AG04449 (cell line): ENCODE measurements around the gene SFXN1.
"Not testable (repeated sequence)": the region's sequence is repeated elsewhere in the genome, so short reads cannot be mapped to it uniquely, and the experiment has no call there.

Experiments
- CTCF ChIA-PET: fragments of 350-600 bp; formaldehyde crosslinking; extraction: SDS; loops from one replicate; lab custom pipeline; 2021; ENCODE audit warnings: antibody characterized with exemption; lab: Yijun Ruan, JAX
- POLR2A ChIA-PET: fragments of 400-600, 350-600 bp; formaldehyde crosslinking; extraction: SDS; loops from one replicate; lab custom pipeline; 2020; ENCODE audit warnings: antibody characterized with exemption, inconsistent platforms; lab: Yijun Ruan, JAX
- DNase-seq: peaks from one replicate; pipeline ENCODE4 v3.0.0-alpha.2; 2010; ENCODE audit warnings: low read depth, low spot score
- H3K4me3 ChIP-seq: 2 replicates; pipeline ENCODE4 v1.5.1; 2011; ENCODE audit warnings: low read depth, mild to moderate bottlenecking, control low read depth, low read length
- TF ChIP-seq, protein P1 (sequence below): IDR thresholded peaks from one replicate; pipeline ENCODE4 v1.5.1; 2011; ENCODE audit warnings: mild to moderate bottlenecking, moderate library complexity, low read length, control low read depth, inconsistent platforms; ENCODE audit not compliant: insufficient read depth; ENCODE audit errors: missing control alignments

Gene SFXN1

DNA sequence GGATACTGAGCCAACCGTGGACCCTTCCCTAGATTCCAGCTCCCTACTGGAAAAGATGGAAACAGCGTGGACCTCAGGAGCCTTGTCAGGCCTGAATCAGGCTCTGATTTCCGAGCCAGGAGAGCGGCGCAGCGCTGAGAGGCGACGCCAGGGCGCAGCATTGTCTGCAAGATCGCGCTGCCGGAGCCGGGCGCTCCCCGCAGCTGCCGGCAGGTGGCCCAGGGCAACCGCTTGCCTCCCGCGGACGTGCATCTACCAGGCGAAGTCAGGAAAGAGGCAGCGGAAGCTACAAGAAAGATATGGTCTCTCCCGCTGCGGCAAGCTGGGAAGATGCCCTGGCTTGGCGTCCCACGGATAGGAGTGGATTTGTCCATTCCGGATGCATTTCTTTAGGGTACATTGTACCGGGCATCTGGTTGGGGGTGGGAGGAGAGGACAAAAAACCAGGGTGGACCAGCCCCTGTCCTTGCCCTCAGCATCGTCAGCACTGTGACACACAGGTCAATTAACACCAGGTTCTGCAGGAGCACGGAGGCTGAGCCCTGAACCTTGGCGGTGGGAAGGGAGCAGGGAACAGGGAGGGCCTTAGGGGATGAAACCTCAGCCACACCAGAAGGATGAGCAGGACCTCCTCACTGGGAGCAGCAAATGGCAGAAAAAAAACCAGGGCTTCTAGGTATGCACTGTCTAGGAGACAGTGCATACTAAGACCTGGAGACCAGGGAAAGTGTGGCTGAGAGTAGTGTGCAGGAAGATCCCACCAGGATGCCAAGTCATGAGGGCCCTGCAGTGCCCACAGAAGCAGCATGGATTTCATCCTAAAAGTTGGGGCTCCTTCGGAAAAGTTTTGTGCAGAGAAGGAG is 55.9 kb downstream of the SFXN1 start:
- peak; percentile 24 for DNase-seq
- peak overlapping the region; percentile 29 for H3K4me3 ChIP-seq
- CTCF ChIA-PET: interaction anchor here (0.6 to 3.7 kb wide), 22 partner anchors 8 to 312 kb away, joined by 3 to 38 read pairs (median 4); no protein-coding TSS in a partner anchor
- TF ChIP-seq, protein P1, sequence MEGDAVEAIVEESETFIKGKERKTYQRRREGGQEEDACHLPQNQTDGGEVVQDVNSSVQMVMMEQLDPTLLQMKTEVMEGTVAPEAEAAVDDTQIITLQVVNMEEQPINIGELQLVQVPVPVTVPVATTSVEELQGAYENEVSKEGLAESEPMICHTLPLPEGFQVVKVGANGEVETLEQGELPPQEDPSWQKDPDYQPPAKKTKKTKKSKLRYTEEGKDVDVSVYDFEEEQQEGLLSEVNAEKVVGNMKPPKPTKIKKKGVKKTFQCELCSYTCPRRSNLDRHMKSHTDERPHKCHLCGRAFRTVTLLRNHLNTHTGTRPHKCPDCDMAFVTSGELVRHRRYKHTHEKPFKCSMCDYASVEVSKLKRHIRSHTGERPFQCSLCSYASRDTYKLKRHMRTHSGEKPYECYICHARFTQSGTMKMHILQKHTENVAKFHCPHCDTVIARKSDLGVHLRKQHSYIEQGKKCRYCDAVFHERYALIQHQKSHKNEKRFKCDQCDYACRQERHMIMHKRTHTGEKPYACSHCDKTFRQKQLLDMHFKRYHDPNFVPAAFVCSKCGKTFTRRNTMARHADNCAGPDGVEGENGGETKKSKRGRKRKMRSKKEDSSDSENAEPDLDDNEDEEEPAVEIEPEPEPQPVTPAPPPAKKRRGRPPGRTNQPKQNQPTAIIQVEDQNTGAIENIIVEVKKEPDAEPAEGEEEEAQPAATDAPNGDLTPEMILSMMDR: peak; percentile 100
- POLR2A ChIA-PET: no interaction called here

DNA sequence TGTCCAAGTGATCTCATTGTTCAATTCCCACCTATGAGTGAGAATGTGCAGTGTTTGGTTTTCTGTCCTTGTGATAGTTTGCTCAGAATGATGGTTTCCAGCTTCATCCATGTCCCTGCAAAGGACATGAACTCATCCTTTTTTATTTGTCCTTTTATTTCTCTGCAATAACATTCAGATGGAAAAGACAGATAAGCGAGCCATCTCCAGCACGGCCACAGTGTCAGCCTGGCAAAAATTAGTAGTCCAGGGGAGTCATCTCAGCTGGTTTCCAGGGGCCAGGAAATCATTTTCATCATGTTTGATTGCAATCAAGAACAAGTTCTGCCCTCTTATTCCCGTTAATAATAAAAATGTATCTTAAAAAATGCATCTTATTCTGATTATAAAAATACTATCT is 57.0 kb downstream of the SFXN1 start:
- DNase-seq, H3K4me3 ChIP-seq, POLR2A ChIA-PET: not testable (repeated sequence)
- CTCF ChIA-PET: interaction anchor here (1.7 to 3.7 kb wide), 5 partner anchors 10 to 195 kb away, joined by 4 to 38 read pairs (median 18); no protein-coding TSS in a partner anchor

DNA sequence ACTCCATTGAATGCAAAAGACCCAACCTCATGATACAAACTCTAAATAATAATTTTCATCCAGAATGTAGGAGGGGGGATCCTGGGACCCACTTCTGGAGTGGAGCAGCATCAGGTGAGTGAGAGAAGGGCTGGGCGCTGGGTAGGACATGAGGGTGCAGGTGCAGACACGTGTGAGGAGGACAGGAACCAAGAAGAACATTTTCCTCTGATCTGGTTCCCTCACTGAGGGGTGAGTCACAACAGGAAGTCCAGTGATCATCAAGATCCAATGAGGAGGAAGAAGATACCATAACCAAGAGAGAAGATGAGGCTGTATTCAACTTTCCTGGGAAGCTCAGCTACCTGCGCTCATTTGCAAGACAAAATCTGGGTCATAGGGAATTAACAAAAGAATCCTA is 57.4 kb downstream of the SFXN1 start:
- POLR2A ChIA-PET: no interaction called here
- H3K4me3 ChIP-seq: no peak overlapping the region
- TF ChIP-seq, protein P1: no peak
- DNase-seq: no peak
- CTCF ChIA-PET: interaction anchor here (1.7 to 3.7 kb wide), 3 partner anchors 10 to 183 kb away, joined by 6 to 38 read pairs (median 18); no protein-coding TSS in a partner anchor

DNA sequence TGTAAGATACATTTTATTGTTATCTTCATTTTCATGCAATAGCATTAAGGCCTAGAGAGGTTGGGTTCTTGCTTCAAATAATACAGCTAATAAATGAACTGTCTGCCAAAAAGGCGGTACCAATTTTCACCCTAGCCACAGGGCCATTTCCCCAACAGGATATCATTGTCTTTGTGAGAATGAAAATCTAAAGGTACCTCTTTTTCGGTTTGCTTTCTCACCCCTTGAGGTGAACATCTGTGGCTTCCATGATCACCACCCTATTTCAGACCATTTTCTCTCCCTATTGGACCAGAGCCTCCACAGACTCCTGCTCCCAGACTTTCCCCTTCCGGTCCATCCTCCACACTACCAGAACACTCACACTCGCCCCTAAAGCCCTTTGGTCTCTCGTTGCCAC is 60.2 kb downstream of the SFXN1 start:
- POLR2A ChIA-PET: no interaction called here

DNA sequence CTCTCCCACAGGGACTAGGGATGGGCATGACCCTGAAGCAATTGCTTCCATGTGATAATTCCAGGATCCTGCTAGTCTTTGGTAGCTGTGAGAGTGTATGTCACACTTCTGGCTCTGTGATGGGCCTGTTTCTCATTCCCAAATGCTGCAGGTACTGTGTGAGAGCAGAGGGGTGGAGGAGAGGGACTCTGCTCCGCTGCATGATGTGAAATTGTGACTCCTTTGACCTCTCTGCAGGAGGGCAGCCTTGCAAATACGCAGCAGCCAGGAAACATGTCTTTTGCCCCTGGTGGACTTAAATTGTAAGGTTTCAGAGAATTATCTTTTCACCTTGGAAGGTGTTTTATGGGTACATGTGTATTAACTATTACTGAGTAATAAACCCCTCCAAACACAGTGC is 61.6 kb downstream of the SFXN1 start:
- ChIA-PET POLR2A (no interaction called here), CTCF (no interaction called here)
- TF ChIP-seq, protein P1: no peak
- no peak for DNase-seq
- no peak overlapping the region for H3K4me3 ChIP-seq

More for the DNA sequence above, 60.2 kb downstream of the SFXN1 start:
- DNase-seq: no peak
- CTCF ChIA-PET: no interaction called here
- no peak overlapping the region for H3K4me3 ChIP-seq
- TF ChIP-seq, protein P1: no peak

DNA sequence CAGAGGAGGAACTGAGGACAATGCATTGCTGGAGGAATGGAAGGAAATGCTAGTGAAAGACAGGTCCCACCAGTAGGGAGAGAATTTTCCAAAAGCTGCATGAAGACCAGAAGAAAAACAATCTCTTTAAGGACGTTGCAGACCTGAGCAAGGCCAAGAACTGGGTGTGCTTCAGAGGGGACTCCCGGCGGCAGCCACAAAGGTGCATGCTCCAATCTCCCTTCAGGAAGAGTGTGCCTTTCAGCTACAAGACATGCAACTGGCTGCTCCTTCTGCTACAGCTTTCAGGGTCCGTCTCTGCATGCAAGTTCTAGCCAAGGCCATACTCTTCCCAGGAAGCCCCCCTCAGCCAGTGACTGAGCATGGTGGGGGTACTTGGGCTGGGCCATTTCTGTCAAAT is 62.9 kb downstream of the SFXN1 start:
- DNase-seq: no peak
- ChIA-PET CTCF (no interaction called here), POLR2A (no interaction called here)
- no peak overlapping the region for H3K4me3 ChIP-seq
- TF ChIP-seq, protein P1: no peak
